Activated T-cell treated with anti-CD3 and anti-CD28 coated beads for 1 hour (primary cell): ENCODE results near the gene HNF1A.

Source experiments
- DNase-seq: peaks from one replicate; pipeline ENCODE4 v3.0.0-alpha.2; 2020; ENCODE audit warnings: low read depth

The HNF1A gene

DNA sequence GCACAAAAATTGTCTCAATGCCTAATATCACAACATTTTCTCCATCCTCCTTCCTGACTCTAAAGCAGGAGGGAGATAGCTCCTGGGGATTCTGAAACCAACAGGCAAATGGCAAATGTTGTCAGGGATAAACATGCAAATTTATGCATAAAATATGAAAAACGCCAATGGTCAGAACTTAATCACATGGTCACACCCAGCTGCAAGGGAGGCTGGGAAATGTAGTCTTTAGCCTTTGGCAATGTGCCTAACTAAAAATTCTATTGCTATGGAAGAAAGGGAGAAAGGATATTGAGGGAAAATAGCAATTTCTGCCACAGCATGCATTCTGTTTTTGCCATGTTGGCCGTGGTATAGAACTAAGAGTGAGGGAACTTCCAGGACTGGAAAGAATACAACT is 72.4 kb downstream of the HNF1A start:
- no peak for DNase-seq
